Measurements from ENCODE around the gene RAB7A.
A peak's percentile ranks its signal among the peaks of the same experiment; 100 is the strongest.
"Not testable (repeated sequence)": the region's sequence is repeated elsewhere in the genome, so short reads cannot be mapped to it uniquely, and the experiment has no call there.

The RAB7A gene

DNA sequence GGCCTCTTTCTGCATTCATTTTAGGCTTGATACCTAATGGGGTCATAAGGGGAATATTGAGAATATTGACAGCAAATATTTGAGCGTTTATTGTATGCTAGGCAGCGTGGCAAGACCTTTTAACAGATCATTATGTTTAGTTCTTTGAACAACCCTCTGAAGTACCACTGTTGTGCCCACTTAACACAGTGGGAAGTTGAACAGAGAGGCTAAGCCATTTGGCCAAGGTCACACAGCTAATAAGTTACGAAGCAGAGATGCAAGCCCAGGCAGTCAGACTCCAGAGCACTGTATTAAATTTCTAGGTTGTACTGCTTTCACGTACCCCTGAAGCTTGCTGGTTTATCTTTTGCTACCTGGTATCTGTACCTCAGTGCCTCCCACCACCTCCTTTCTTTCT is 1.1 kb downstream of the RAB7A start:
- no peak for DNase-seq (ENCODE audit: low read depth)
- peak overlapping the region; percentile 92 for H3K4me3 ChIP-seq (ENCODE audit: low read length)
- TF ChIP-seq, protein P1, sequence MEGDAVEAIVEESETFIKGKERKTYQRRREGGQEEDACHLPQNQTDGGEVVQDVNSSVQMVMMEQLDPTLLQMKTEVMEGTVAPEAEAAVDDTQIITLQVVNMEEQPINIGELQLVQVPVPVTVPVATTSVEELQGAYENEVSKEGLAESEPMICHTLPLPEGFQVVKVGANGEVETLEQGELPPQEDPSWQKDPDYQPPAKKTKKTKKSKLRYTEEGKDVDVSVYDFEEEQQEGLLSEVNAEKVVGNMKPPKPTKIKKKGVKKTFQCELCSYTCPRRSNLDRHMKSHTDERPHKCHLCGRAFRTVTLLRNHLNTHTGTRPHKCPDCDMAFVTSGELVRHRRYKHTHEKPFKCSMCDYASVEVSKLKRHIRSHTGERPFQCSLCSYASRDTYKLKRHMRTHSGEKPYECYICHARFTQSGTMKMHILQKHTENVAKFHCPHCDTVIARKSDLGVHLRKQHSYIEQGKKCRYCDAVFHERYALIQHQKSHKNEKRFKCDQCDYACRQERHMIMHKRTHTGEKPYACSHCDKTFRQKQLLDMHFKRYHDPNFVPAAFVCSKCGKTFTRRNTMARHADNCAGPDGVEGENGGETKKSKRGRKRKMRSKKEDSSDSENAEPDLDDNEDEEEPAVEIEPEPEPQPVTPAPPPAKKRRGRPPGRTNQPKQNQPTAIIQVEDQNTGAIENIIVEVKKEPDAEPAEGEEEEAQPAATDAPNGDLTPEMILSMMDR (conservative IDR thresholded peaks at IDR 0.05; ENCODE audit: low read depth, low read length): no peak

DNA sequence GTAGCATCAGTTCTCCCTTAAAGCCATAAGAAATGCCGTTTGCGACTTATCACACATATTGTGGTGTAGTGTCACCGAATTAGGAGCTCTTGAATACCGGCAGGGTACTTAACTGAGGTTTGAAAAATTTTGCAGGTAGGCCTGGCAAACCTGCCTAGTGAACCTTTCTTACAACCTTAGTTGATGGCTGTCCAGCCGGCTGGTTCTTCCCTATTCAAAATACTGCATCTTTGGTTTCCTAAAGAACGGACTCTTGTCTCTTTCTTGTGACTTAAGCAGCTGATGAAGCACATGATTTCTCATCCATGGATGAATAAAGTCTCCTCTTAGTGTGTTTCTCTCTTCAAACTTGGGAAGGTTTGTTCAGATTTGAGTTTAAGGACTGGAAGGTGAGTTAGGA is 1.5 kb downstream of the RAB7A start:
- TF ChIP-seq, protein P1 (conservative IDR thresholded peaks at IDR 0.05; ENCODE audit: low read depth, low read length): no peak
- peak overlapping the region; percentile 92 for H3K4me3 ChIP-seq (ENCODE audit: low read length)
- DNase-seq (ENCODE audit: low read depth): no peak

DNA sequence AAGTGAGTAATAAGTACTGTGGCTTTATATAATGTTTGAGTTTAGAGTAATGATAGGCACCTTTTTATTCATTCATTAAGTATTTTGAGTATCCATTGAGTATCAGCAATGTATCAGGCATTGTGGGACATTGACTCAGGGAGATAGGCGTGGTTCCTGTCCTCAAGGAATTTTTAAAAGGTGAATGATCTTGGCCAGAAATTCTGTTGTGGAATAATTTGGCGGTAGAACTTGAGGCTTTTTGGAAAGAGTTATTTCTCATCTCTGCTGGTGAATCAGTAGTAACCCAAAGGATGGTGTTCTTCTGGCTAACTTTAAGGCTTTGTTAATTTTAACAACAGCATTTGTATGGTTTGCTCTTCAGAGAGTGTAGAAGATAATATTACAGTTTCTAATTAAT is 2.0 kb downstream of the RAB7A start:
- no peak for DNase-seq (ENCODE audit: low read depth)
- H3K4me3 ChIP-seq (ENCODE audit: low read length): peak overlapping the region; percentile 92
- TF ChIP-seq, protein P1 (conservative IDR thresholded peaks at IDR 0.05; ENCODE audit: low read depth, low read length): no peak

DNA sequence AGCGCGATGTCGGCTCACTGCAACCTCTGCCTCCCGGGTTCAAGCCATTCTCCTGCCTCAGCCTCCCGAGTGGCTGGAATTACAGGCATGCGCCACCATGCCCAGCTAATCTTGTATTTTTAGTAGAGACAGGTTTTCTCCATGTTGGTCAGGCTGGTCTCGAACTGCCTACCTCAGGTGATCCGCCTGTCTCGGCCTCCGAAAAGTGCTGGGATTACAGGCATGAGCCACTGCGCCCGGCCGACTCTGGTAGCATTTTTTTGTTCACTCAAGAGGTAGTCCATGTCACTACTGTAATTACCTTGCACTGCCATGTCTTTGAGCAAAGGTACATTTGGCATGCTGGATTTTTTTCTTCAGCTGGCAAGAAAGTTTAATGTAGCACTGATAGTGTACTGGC is 2.5 kb downstream of the RAB7A start:
- not testable (repeated sequence) for DNase-seq (ENCODE audit: low read depth); H3K4me3 ChIP-seq (ENCODE audit: low read length)

DNA sequence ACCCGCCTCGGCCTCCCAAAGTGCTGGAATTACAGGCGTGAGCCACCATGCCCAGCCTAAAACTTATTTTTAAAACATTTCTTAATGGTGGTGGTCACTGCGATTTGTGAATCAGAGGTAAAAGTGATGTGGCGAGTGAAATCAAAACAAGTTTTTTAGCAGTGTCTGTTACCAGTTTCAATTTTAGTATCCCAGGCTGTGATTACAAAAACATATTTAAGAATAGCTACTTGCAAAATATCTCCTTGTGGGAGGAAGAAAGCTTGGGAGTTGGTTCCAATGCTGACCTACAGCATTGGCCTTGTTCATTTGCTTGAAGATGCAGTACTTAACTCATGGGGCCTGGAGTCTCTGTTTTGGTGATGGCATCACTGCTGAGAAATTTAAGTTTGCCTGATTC is 4.5 kb downstream of the RAB7A start:
- H3K4me3 ChIP-seq (ENCODE audit: low read length): no peak overlapping the region
- no peak for DNase-seq (ENCODE audit: low read depth)
- TF ChIP-seq, protein P1 (conservative IDR thresholded peaks at IDR 0.05; ENCODE audit: low read depth, low read length): no peak

DNA sequence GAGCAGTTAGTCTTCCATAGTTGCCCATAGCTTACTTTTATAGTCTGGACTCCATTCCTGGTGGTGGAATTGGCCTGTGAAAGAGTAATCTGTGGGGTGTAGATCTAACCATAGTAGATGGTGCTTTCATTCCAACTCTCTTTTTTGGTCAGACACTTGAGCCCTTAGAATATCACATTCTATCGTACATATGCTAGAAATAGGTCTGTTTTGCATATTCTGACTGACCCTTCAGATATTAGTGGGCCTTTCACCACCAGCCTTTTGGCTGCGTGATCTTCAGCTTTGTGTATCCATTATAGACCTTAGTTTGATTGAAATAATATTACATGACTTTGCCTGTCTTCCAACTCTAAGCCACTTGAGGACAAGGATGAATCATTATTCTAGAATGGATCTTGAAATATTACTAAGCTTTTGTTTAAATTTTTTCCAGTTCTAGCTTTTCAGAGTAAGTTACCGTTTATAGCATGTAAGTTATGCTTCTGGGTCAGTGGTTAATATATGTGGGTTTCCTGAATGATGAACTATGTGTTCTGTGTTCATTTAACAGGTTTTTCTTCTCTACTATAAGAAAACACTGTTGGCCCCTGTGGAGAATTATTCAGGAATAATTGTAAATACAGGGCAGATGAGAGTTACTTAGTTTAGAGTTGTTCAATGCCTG is 8.7 kb downstream of the RAB7A start:
- no peak overlapping the region for H3K4me3 ChIP-seq (ENCODE audit: low read length)
- TF ChIP-seq, protein P1 (conservative IDR thresholded peaks at IDR 0.05; ENCODE audit: low read depth, low read length): no peak
- DNase-seq (ENCODE audit: low read depth): no peak

DNA sequence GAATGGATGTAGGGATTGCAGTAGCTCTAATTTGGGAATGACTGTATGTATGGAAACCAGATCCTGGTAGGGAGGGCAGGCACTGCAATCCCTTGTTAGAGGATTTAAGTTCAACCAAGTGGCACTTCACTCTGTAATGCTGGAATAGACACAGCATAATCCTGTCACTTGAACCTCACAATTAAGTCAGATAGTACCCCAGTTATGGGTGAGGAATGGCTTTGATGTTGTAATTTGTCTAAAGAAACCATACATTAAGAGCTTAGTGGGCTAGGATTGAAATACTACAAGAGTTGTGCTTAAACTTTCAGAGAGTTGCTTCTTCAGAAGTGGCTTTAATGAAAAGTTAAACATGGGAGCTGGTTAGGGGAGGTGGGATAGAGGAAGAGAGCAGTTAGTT is 9.3 kb downstream of the RAB7A start:
- TF ChIP-seq, protein P1 (conservative IDR thresholded peaks at IDR 0.05; ENCODE audit: low read depth, low read length): no peak
- no peak overlapping the region for H3K4me3 ChIP-seq (ENCODE audit: low read length)
- DNase-seq (ENCODE audit: low read depth): no peak

Measured in retinal pigment epithelial cell (primary cell).